Measurements from ENCODE around the gene AZIN2. TPM values are rescaled to one million over a fixed set of nuclear protein-coding genes. Genes with fewer than 3 reads are reported as not detected.
A peak's percentile ranks its signal among the peaks of the same experiment; 100 is the strongest.
"Not testable (repeated sequence)": the region's sequence is repeated elsewhere in the genome, so short reads cannot be mapped to it uniquely, and the experiment has no call there.

AZIN2 gene
- total RNA-seq, 1 donor from 2014 or later, result 1.9 TPM

DNA sequence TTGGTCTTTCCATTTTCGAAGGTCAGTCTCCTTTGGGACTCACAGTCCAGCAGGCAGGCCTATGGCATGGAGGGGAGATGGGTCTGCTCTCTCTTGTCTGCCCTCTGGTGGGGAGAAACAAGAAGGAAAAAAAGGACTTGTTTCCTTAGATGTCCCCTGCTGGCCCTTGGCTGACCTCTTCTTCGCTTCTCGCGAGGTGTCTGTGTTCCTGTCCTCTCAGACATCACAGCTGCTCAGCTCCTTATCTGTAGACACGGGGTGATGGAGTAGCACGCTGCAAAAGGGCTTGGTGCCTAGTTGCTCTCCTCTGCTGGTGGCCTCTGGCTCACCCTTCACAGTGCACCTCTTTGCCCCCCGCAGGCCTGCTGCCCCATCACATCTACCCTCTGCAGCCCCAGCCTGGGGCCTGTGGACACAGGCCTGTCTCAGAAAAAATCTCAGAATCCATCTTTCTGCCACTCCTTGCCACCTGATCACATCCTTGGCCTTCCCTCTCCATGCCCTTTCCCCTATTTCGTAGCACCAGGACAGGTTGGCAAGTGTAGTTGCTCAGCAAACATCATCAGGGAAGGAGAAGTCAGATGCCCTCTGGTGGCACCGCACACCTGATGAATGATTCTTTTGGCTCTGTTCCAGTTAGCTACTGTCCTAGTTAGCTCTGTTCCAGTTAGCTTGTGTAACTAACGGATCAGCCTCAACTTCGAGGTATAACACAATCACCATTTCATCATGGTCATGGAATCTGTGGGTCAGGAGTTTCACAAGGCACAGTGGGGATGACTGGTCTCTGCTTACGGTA lies 25.5 kb upstream of the AZIN2 start:
- ATAC-seq (ENCODE audit: poor library complexity) (peak; percentile 93), DNase-seq (peak; percentile 88)
- intact Hi-C loops (cut with DNase I), result loop anchor here (5.0 kb wide), 1 partner anchor 123 kb away; no protein-coding TSS in a partner anchor

DNA sequence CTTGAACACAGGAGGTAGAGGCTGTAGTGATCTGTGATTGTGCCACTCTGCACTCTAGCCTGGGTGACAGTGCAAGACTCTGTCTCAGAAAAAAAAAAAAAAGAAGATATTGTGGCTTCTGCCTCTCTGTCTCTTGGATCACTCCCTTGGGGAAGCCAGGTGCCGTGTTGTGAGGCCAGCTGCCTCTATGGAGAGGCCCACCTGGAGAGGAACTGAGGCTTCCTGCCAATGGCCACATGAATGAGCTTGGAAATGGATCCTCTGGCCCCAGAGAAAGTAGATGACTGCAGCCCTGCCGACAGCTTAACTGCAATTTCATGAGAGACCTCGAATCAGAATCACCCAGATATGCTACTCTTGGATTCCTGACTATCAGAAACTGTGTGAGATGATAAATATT lies 24.5 kb upstream of the AZIN2 start:
- intact Hi-C loops (cut with DNase I), result loop anchor here (5.0 kb wide), 1 partner anchor 124 kb away; no protein-coding TSS in a partner anchor
- DNase-seq, result no peak
- ATAC-seq (ENCODE audit: poor library complexity), result no peak

DNA sequence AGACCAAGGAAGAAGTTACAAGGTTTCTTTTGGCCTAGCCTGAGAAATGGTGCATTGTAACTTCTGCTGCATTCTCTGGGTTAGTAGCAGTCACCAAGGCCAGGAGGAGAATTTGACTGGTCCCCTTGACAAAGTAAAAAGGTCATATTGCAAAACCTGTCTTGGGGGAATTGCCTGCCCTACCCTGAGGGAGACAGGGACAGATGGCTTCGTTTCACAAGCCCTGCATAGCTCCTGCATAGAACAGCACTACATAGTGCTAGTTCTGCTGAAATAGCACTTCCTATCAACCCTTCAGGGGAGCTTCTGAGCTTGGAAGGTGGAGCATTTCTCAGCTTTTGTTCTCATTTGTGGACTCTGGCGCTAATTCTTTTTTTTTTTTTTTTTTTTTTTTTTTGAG lies 23.9 kb upstream of the AZIN2 start:
- DNase-seq (no peak), ATAC-seq (ENCODE audit: poor library complexity) (no peak)
- intact Hi-C loops (cut with DNase I), result loop anchor here (5.0 kb wide), 1 partner anchor 125 kb away; no protein-coding TSS in a partner anchor

GRCh38 chr1:33060579-33061083 lies 20.3 kb upstream of the AZIN2 start:
- ATAC-seq (ENCODE audit: poor library complexity), result peak; percentile 94
- DNase-seq, result peak; percentile 82
- intact Hi-C loops (cut with DNase I), result no loop called here

DNA sequence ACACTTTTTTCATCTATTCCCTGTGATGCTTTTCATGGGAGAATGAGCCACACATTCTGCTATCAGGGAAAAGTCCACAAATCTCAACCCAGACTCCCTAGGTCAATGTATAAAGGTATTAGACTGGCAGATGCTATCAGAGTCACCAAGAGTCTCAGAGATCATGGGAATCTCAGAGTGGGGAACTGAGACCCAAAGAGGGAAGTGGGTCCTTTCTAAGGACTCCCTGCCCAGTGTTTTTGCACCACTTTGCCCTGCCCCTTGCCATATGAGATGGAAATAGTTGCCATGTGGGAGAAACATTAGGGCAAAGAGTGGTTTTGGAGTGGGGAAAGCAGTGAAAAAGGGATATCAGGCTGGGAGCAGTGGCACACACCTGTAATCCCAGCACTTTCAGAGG lies 19.1 kb upstream of the AZIN2 start:
- intact Hi-C loops (cut with DNase I), result no loop called here

GRCh38 chr1:33064284-33064683 lies 16.7 kb upstream of the AZIN2 start:
- ATAC-seq (ENCODE audit: poor library complexity); intact Hi-C loops (cut with DNase I); DNase-seq: not testable (repeated sequence)

More for the DNA sequence above, 19.1 kb upstream of the AZIN2 start:
- DNase-seq (no peak), ATAC-seq (ENCODE audit: poor library complexity) (no peak)

DNA sequence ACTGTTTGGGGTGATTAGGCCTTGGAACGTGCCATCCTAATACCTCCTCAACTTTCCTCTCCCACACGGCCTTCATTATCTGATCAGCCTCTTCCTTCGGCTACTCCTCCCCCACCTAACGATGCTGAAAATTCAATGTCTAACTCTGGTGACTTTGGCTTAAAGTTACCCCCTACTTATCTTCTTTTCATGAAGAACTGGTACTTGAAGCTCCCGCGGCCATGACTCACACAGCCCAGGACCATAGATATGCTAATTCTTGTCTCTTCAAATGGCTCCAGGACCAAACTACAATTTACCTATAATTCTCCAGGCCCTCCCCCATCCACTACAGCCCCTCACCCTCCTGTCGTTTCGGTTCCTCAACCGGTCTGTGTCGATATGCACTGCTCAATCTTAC lies 15.7 kb upstream of the AZIN2 start:
- DNase-seq (no peak), ATAC-seq (ENCODE audit: poor library complexity) (no peak)
- intact Hi-C loops (cut with DNase I), result no loop called here

GRCh38 chr1:33066477-33066876 lies 14.5 kb upstream of the AZIN2 start:
- intact Hi-C loops (cut with DNase I); ATAC-seq (ENCODE audit: poor library complexity); DNase-seq: not testable (repeated sequence)

GRCh38 chr1:33068108-33068507 lies 12.8 kb upstream of the AZIN2 start:
- ATAC-seq (ENCODE audit: poor library complexity); DNase-seq; intact Hi-C loops (cut with DNase I): not testable (repeated sequence)

DNA sequence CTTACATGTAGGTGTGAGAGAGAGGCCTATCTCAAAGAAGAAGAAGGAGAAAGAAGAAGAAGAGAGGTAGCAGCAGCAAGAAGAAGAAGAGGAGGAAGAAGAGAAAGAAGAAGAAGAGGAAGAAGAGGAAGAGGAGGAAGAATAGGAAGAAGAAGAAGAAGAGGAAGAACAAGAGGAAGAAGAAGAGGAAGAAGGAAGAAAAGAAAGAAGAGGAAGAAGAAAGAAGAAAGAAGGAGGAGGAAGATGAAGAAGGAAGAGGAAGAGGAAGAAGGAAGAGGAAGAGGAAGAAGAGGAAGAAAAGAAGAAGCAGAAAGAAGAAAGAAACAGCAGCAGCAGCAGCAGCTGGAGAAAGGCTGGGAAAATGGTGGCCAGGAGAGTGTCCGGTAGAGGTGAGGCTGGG lies 10.3 kb upstream of the AZIN2 start:
- no peak for ATAC-seq (ENCODE audit: poor library complexity)
- DNase-seq, result no peak
- intact Hi-C loops (cut with DNase I), result no loop called here

GRCh38 chr1:33072707-33073106 lies 8.2 kb upstream of the AZIN2 start:
- ATAC-seq (ENCODE audit: poor library complexity) (peak; percentile 31), DNase-seq (no peak)
- intact Hi-C loops (cut with DNase I), result no loop called here

DNA sequence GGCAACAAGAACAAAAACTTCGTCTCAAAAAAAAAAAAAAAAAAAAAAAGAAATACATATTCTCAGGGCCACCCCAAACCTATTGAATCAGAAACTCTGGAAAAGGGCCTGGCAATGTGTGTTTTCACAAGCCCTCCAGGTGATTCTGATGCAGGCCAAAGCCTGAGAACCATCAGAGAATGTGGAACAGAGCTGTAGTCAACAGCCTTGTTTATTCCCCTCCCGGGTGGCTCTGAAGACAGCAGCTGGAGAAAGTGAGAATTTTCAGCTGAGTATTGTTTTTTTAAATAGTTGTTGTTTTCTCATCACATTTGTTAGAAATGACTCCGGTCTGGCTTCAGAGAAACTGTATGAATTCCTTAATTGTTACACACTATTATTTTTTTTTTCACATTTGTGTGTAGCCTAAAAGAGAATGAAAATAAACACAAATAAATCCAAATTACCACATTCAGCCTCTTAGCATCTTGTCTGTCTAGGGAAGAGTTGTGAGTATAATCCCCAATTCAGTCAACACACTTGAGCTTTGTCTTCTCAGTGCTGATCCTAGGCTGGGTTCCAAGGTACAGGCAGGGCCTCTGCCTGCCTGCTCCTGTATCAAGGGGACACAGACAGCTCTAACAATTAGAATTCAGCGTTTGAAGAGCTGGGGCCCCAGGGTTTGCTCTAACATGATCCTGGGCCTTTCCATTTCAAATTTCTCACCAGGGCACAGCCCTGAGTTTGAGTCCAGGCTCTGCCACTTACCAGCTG lies 6.6 kb upstream of the AZIN2 start:
- intact Hi-C loops (cut with DNase I), result no loop called here
- ATAC-seq (ENCODE audit: poor library complexity) (no peak), DNase-seq (no peak)

GRCh38 chr1:33078030-33078591 lies 2.8 kb upstream of the AZIN2 start:
- intact Hi-C loops (cut with DNase I), result no loop called here
- no peak for ATAC-seq (ENCODE audit: poor library complexity)
- DNase-seq, result no peak

- DNase-seq (no peak), ATAC-seq (ENCODE audit: poor library complexity) (no peak)
- intact Hi-C loops (cut with DNase I), result loop anchor here (10.0 kb wide), 1 partner anchor 146 kb away; no protein-coding TSS in a partner anchor
Measured at GRCh38 chr1:33080373-33080772, 580 bp upstream of the AZIN2 start.

DNA sequence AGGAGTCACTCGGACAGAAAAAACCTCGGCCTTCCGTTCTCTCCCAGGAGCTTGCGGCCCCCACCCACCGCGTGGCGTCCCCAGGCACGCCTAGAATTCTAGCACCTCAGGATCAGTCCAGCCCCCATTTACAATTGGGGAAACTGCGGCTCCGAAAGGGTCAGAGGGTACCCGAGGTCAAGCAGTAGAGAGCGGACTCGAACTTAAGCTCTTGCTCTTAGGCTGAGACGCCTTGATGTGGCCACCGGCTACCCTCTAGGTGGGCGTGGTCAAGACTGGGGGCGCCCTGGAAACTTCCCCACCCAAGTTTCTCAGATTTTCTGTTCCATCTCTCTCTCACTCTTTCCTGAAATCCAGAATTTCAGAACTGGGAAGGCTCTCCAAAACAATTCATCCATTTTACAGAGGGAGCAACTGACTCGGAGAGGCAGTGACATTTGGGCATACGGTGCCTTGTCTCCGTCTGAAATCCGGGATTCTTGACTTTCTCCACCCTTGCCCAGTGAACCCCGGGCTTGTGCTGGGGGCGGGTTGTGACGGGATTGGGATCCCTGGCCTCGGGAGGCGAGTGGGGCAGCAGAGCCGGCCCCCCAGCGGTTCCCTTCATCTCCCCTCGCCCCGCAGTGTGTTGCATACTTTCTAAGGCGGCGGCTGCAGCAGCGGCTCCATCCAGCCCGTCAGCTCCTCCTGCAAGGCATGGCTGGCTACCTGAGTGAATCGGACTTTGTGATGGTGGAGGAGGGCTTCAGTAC lies 777 bp downstream of the AZIN2 start:
- DNase-seq (no peak), ATAC-seq (ENCODE audit: poor library complexity) (peak; percentile 7)
- intact Hi-C loops (cut with DNase I), result loop anchor here (10.0 kb wide), 1 partner anchor 147 kb away; no protein-coding TSS in a partner anchor

DNA sequence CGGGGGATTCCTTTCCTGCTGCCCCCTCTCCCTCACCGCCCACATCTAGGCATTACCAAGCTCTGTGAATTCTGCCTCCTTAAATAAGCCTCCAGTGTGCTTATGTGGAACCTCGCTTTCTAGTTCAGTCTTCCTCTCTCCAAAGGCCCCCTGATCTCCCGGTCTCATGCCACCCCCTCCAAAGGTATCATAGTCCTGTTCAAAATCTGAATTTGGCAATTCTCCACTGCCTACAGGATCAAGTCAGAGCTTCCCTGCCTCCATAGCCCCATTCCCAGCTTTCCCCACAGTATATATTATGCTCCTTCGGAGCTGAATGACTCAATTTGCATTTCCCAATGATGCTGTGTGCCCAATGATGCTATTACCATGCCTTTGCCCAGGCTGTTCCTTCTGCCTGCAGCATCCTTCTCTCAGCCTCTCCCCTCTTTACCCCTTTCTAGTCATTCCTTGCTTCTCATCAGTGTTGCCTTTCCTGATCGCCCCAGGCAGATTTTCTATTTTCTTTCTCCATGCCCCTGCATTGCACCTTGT lies 1.7 kb downstream of the AZIN2 start:
- DNase-seq (no peak), ATAC-seq (ENCODE audit: poor library complexity) (no peak)
- intact Hi-C loops (cut with DNase I), result loop anchor here (10.0 kb wide), 1 partner anchor 148 kb away; no protein-coding TSS in a partner anchor

- intact Hi-C loops (cut with DNase I), result loop anchor here (10.0 kb wide), 1 partner anchor 151 kb away; no protein-coding TSS in a partner anchor
- ATAC-seq (ENCODE audit: poor library complexity), result no peak
Measured at GRCh38 chr1:33085332-33085731, 4.4 kb downstream of the AZIN2 start.

DNA sequence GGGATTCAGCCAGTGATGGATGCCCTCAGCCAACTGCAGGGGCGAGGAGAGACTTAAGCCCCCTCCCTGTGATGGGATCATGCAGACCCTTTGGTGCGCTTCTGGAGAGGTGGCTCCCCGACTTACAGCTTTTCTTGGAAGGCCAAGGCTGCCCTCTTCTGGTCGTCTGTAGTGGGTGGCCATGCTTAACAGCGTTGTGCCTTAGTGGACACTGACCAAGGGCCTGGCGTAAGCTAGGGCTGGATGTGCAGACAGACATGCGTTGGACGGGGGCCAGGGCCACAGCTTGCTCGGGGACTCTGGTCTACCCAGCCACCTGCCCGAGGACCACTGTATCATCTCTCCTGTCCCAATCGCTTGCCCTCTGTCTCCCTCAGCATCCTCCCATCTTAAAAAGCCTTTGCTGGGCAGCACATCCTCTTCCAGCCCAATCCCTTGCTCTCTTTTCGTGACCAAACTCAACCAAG lies 5.5 kb downstream of the AZIN2 start:
- ATAC-seq (ENCODE audit: poor library complexity), result peak; percentile 87
- peak; percentile 79 for DNase-seq
- intact Hi-C loops (cut with DNase I), result loop anchor here (10.0 kb wide), 1 partner anchor 152 kb away; no protein-coding TSS in a partner anchor

More at GRCh38 chr1:33085332-33085731, 4.4 kb downstream of the AZIN2 start:
- no peak for DNase-seq
